GM23338 (cell line): Measurements from ENCODE around the gene POU2AF2. TPM values are rescaled to one million over a fixed set of nuclear protein-coding genes. Genes with fewer than 3 reads are reported as not detected.

Experiments
- ATAC-seq: fragments of 200-7000 bp; cut with Tn5 transposase; 3 replicates; pipeline ENCODE4 v1.9.1; 2020
- DNase-seq: peaks from one replicate; pipeline ENCODE4 v3.0.0-alpha.2; 2015; ENCODE audit warnings: low spot score
- H2AFZ ChIP-seq: fragments of 200-600 bp; sonication (generic); 2 replicates; pipeline ENCODE4 v1.8.0; 2016; ENCODE audit warnings: antibody characterized with exemption, mild to moderate bottlenecking, moderate library complexity
- H3F3A ChIP-seq: fragments of 200-600 bp; sonication (generic); replicated peaks from 2 replicates; pipeline ENCODE4 v1.8.0; 2017; ENCODE audit warnings: antibody characterized with exemption, mixed run types, low read depth
- H3K27ac ChIP-seq: fragments of 200-600 bp; sonication (generic); 2 replicates; pipeline ENCODE4 v1.6.1; 2016; ENCODE audit warnings: low read depth
- H3K27me3 ChIP-seq: fragments of 200-600 bp; sonication (generic); 2 replicates; pipeline ENCODE4 v1.8.0; 2016; ENCODE audit warnings: mild to moderate bottlenecking, mixed run types, moderate library complexity; ENCODE audit not compliant: insufficient read depth
- H3K36me3 ChIP-seq: fragments of 200-600 bp; sonication (generic); 2 replicates; pipeline ENCODE4 v1.8.0; 2016; ENCODE audit warnings: mild to moderate bottlenecking; ENCODE audit not compliant: insufficient read depth
- H3K4me1 ChIP-seq: fragments of 200-600 bp; sonication (generic); 2 replicates; pipeline ENCODE4 v1.8.0; 2016; ENCODE audit warnings: mild to moderate bottlenecking, moderate library complexity; ENCODE audit not compliant: insufficient read depth
- H3K4me2 ChIP-seq: fragments of 200-600 bp; sonication (generic); 2 replicates; pipeline ENCODE4 v1.7.1; 2017; ENCODE audit warnings: mixed run types
- H3K4me3 ChIP-seq: fragments of 200-600 bp; sonication (generic); 2 replicates; pipeline ENCODE4 v1.6.1; 2016; ENCODE audit warnings: mixed run types
- H3K79me2 ChIP-seq: fragments of 200-600 bp; sonication (generic); replicated peaks from 2 replicates; pipeline ENCODE4 v1.8.0; 2017; ENCODE audit warnings: mild to moderate bottlenecking; ENCODE audit not compliant: insufficient read depth
- H3K9me2 ChIP-seq: fragments of 200-600 bp; sonication (generic); 2 replicates; pipeline ENCODE4 v1.8.0; 2017; ENCODE audit not compliant: insufficient read depth
- H4K20me1 ChIP-seq: fragments of 200-600 bp; sonication (generic); replicated peaks from 2 replicates; pipeline ENCODE4 v1.8.0; 2017; ENCODE audit warnings: mild to moderate bottlenecking; ENCODE audit not compliant: insufficient read depth
- H3K27ac Mint-ChIP-seq: 2 replicates; pipeline ENCODE4 v1.8.0; 2020; ENCODE audit warnings: inconsistent platforms, mild to moderate bottlenecking, moderate library complexity, mixed read lengths
- H3K27me3 Mint-ChIP-seq: 3 replicates; pipeline ENCODE4 v1.8.0; 2022; ENCODE audit warnings: low read depth, mild to moderate bottlenecking, moderate library complexity, mixed read lengths, inconsistent platforms; ENCODE audit not compliant: insufficient read depth, poor library complexity
- H3K36me3 Mint-ChIP-seq: 3 replicates; pipeline ENCODE4 v1.8.0; 2021; ENCODE audit warnings: low read depth, mild to moderate bottlenecking, inconsistent platforms, moderate library complexity, mixed read lengths
- H3K4me1 Mint-ChIP-seq: 3 replicates; pipeline ENCODE4 v1.8.0; 2020; ENCODE audit warnings: mild to moderate bottlenecking, inconsistent platforms, mixed read lengths
- H3K4me3 Mint-ChIP-seq: 3 replicates; pipeline ENCODE4 v1.8.0; 2021; ENCODE audit warnings: moderate library complexity, mild to moderate bottlenecking, inconsistent platforms, mixed read lengths
- H3K9me3 Mint-ChIP-seq: 3 replicates; pipeline ENCODE4 v1.8.0; 2020; ENCODE audit warnings: moderate library complexity, mild to moderate bottlenecking, inconsistent platforms, mixed read lengths
- CREB1 ChIP-seq: fragments of 250-450 bp; sonication (Bioruptor Pico); IDR thresholded peaks from 2 replicates; pipeline ENCODE4 v1.5.0; 2020; ENCODE audit warnings: low read depth, mild to moderate bottlenecking, moderate library complexity
- CTCF ChIP-seq, 2 experiments: fragments of 200-600 bp in 1 of 2; sonication (generic) in 1 of 2; conservative IDR thresholded peaks; 2 replicates each; pipeline versions ENCODE4 v1.5.1 to v1.6.1; 2016 to 2017; ENCODE audit warnings: antibody characterized with exemption in 2 of 2, low read depth in 2 of 2, mild to moderate bottlenecking in 2 of 2, moderate library complexity in 1 of 2
- ETS1 ChIP-seq: IDR thresholded peaks from 2 replicates; pipeline ENCODE4 v1.6.1; 2016; ENCODE audit warnings: antibody characterized with exemption
- EZH2 ChIP-seq: fragments of 200-600 bp; sonication (generic); IDR thresholded peaks from one replicate; pipeline ENCODE4 v1.8.0; 2017; ENCODE audit warnings: antibody characterized with exemption, mild to moderate bottlenecking, low read depth; ENCODE audit not compliant: unreplicated experiment
- EZH2phosphoT487 ChIP-seq: fragments of 200-600 bp; sonication (generic); IDR thresholded peaks from one replicate; pipeline ENCODE4 v1.8.1; 2018; ENCODE audit warnings: antibody characterized with exemption; ENCODE audit not compliant: unreplicated experiment
- JUNB ChIP-seq: IDR thresholded peaks from one replicate; pipeline ENCODE4 v1.6.1; 2016; ENCODE audit warnings: antibody characterized with exemption; ENCODE audit not compliant: unreplicated experiment
- NANOG ChIP-seq: IDR thresholded peaks from 2 replicates; pipeline ENCODE4 v1.6.1; 2016; ENCODE audit warnings: antibody characterized with exemption, borderline replicate concordance
- POLR2AphosphoS5 ChIP-seq: IDR thresholded peaks from 2 replicates; pipeline ENCODE4 v1.6.1; 2016; ENCODE audit warnings: antibody characterized with exemption, low read depth
- STAT1 ChIP-seq: IDR thresholded peaks from one replicate; pipeline ENCODE4 v1.6.1; 2016; ENCODE audit warnings: antibody characterized with exemption; ENCODE audit not compliant: unreplicated experiment
- ZNF114 ChIP-seq: fragments of 250-450 bp; sonication (Bioruptor Pico); IDR thresholded peaks from 2 replicates; pipeline ENCODE4 v1.5.0; 2020; ENCODE audit warnings: mild to moderate bottlenecking, moderate library complexity
- ZNF331 ChIP-seq: fragments of 250-450 bp; sonication (Bioruptor Pico); IDR thresholded peaks from 2 replicates; pipeline ENCODE4 v1.5.0; 2020; ENCODE audit warnings: low read depth, mild to moderate bottlenecking, moderate library complexity
- polyA plus RNA-seq: library from polyadenylated mRNA; unstranded; fragments of >200 nt; fragmentation: Nextera tagmentation; extraction: Ambion mirVana; gene quantifications from 2 replicates; pipeline ENCODE4 v1.2.1, GENCODE V29; 2016
- total RNA-seq: library from RNA; depleted of rRNA; stranded (reverse); fragments of >200 nt; shearing (Covaris generic); gene quantifications from 2 replicates; pipeline ENCODE4 v1.2.3, GENCODE V29; 2014
- TF ChIP-seq, protein P1 (sequence below): fragments of 250-450 bp; sonication (Bioruptor Pico); IDR thresholded peaks from 2 replicates; pipeline ENCODE4 v1.5.0; 2020; ENCODE audit warnings: mild to moderate bottlenecking, moderate library complexity
- TF ChIP-seq, protein P2 (sequence below): IDR thresholded peaks from one replicate; pipeline ENCODE4 v1.6.1; 2018; ENCODE audit warnings: antibody characterized with exemption; ENCODE audit not compliant: unreplicated experiment

POU2AF2 gene
- total and polyA plus RNA-seq, 2 experiments from 2014 or later, result not detected

- H3K4me3 Mint-ChIP-seq, result no peak overlapping the region
- H3K36me3 ChIP-seq, result no peaks in the 10 kb centered on the region
- ATAC-seq, result no peak
- H3K9me3 Mint-ChIP-seq, result peaks cover 4% of the 10 kb centered on the region; the same call in 1 of the 3 replicates
- peaks cover 3% of the 10 kb centered on the region; the same call in 2 of the 3 replicates for H3K4me1 Mint-ChIP-seq
- DNase-seq, result no peak
- H3K4me1 ChIP-seq, result no peaks in the 10 kb centered on the region
- H3K79me2 ChIP-seq, result no peaks in the 10 kb centered on the region
- no peak overlapping the region for H3K27ac ChIP-seq
- no peak overlapping the region for H3K27ac Mint-ChIP-seq
- no peak overlapping the region for H2AFZ ChIP-seq
- no peaks in the 10 kb centered on the region for H3F3A ChIP-seq
- TF ChIP-seq POLR2AphosphoS5 (no peak), EZH2 (no peak), EZH2phosphoT487 (no peak), ZNF114 (CRISPR knock-in tag) (no peak), NANOG (no peak), ZNF331 (no peak), JUNB (no peak), CTCF (conservative IDR thresholded peaks at IDR 0.05; ENCODE audit: low read depth in 2 of 2) (no peak), CREB1 (CRISPR knock-in tag) (no peak), STAT1 (no peak), ETS1 (no peak)
- TF ChIP-seq, protein P1, sequence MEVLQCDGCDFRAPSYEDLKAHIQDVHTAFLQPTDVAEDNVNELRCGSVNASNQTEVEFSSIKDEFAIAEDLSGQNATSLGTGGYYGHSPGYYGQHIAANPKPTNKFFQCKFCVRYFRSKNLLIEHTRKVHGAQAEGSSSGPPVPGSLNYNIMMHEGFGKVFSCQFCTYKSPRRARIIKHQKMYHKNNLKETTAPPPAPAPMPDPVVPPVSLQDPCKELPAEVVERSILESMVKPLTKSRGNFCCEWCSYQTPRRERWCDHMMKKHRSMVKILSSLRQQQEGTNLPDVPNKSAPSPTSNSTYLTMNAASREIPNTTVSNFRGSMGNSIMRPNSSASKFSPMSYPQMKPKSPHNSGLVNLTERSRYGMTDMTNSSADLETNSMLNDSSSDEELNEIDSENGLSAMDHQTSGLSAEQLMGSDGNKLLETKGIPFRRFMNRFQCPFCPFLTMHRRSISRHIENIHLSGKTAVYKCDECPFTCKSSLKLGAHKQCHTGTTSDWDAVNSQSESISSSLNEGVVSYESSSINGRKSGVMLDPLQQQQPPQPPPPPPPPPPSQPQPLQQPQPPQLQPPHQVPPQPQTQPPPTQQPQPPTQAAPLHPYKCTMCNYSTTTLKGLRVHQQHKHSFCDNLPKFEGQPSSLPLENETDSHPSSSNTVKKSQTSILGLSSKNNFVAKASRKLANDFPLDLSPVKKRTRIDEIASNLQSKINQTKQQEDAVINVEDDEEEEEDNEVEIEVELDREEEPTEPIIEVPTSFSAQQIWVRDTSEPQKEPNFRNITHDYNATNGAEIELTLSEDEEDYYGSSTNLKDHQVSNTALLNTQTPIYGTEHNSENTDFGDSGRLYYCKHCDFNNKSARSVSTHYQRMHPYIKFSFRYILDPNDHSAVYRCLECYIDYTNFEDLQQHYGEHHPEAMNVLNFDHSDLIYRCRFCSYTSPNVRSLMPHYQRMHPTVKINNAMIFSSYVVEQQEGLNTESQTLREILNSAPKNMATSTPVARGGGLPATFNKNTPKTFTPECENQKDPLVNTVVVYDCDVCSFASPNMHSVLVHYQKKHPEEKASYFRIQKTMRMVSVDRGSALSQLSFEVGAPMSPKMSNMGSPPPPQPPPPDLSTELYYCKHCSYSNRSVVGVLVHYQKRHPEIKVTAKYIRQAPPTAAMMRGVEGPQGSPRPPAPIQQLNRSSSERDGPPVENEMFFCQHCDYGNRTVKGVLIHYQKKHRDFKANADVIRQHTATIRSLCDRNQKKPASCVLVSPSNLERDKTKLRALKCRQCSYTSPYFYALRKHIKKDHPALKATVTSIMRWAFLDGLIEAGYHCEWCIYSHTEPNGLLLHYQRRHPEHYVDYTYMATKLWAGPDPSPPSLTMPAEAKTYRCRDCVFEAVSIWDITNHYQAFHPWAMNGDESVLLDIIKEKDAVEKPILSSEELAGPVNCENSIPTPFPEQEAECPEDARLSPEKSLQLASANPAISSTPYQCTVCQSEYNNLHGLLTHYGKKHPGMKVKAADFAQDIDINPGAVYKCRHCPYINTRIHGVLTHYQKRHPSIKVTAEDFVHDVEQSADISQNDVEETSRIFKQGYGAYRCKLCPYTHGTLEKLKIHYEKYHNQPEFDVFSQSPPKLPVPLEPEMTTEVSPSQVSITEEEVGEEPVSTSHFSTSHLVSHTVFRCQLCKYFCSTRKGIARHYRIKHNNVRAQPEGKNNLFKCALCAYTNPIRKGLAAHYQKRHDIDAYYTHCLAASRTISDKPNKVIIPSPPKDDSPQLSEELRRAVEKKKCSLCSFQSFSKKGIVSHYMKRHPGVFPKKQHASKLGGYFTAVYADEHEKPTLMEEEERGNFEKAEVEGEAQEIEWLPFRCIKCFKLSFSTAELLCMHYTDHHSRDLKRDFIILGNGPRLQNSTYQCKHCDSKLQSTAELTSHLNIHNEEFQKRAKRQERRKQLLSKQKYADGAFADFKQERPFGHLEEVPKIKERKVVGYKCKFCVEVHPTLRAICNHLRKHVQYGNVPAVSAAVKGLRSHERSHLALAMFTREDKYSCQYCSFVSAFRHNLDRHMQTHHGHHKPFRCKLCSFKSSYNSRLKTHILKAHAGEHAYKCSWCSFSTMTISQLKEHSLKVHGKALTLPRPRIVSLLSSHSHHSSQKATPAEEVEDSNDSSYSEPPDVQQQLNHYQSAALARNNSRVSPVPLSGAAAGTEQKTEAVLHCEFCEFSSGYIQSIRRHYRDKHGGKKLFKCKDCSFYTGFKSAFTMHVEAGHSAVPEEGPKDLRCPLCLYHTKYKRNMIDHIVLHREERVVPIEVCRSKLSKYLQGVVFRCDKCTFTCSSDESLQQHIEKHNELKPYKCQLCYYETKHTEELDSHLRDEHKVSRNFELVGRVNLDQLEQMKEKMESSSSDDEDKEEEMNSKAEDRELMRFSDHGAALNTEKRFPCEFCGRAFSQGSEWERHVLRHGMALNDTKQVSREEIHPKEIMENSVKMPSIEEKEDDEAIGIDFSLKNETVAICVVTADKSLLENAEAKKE (CRISPR knock-in tag), result no peak
- TF ChIP-seq, protein P2, sequence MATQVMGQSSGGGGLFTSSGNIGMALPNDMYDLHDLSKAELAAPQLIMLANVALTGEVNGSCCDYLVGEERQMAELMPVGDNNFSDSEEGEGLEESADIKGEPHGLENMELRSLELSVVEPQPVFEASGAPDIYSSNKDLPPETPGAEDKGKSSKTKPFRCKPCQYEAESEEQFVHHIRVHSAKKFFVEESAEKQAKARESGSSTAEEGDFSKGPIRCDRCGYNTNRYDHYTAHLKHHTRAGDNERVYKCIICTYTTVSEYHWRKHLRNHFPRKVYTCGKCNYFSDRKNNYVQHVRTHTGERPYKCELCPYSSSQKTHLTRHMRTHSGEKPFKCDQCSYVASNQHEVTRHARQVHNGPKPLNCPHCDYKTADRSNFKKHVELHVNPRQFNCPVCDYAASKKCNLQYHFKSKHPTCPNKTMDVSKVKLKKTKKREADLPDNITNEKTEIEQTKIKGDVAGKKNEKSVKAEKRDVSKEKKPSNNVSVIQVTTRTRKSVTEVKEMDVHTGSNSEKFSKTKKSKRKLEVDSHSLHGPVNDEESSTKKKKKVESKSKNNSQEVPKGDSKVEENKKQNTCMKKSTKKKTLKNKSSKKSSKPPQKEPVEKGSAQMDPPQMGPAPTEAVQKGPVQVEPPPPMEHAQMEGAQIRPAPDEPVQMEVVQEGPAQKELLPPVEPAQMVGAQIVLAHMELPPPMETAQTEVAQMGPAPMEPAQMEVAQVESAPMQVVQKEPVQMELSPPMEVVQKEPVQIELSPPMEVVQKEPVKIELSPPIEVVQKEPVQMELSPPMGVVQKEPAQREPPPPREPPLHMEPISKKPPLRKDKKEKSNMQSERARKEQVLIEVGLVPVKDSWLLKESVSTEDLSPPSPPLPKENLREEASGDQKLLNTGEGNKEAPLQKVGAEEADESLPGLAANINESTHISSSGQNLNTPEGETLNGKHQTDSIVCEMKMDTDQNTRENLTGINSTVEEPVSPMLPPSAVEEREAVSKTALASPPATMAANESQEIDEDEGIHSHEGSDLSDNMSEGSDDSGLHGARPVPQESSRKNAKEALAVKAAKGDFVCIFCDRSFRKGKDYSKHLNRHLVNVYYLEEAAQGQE, result no peak
- no peak overlapping the region for H3K4me2 ChIP-seq
- H3K27me3 ChIP-seq, result no peaks in the 10 kb centered on the region
- no peaks in the 10 kb centered on the region for H3K27me3 Mint-ChIP-seq
- H3K36me3 Mint-ChIP-seq, result no peaks in the 10 kb centered on the region
- H3K4me3 ChIP-seq, result no peak overlapping the region
- no peaks in the 10 kb centered on the region for H3K9me2 ChIP-seq
- H4K20me1 ChIP-seq, result no peaks in the 10 kb centered on the region
Measured at GRCh38 chr11:111231836-111232235, 13.7 kb upstream of the POU2AF2 start.
